Muscle layer of duodenum (tissue), 2 donors: ENCODE measurements around the gene UGT1A1.

Experiments used
- H3K27ac ChIP-seq: one replicate; pipeline ENCODE4 v1.7.0; 2013; ENCODE audit warnings: mild to moderate bottlenecking, low read length
- H3K27me3 ChIP-seq: one replicate; pipeline ENCODE4 v1.7.0; 2013; ENCODE audit warnings: low read depth, mild to moderate bottlenecking, control low read depth, low read length
- H3K36me3 ChIP-seq, 2 donors: one replicate each; pipeline ENCODE4 v1.7.0; 2013; ENCODE audit warnings: low read length in 2 of 2, control low read depth in 1 of 2, mild to moderate bottlenecking in 1 of 2; ENCODE audit not compliant: insufficient read depth in 2 of 2, control insufficient read depth in 1 of 2
- H3K4me1 ChIP-seq, 2 donors: one replicate each; pipeline ENCODE4 v1.7.0; 2013; ENCODE audit warnings: low read length in 2 of 2, mild to moderate bottlenecking in 2 of 2, control low read depth in 1 of 2, moderate library complexity in 1 of 2; ENCODE audit not compliant: insufficient read depth in 2 of 2, control insufficient read depth in 1 of 2
- H3K4me3 ChIP-seq, 2 donors: one replicate each; pipeline ENCODE4 v1.7.0; 2013; ENCODE audit warnings: low read length in 2 of 2, low read depth in 1 of 2, mild to moderate bottlenecking in 1 of 2
- H3K9me3 ChIP-seq, 2 donors: one replicate each; pipeline ENCODE4 v1.7.0; 2013; ENCODE audit warnings: low read length in 2 of 2, control low read depth in 1 of 2, mild to moderate bottlenecking in 1 of 2; ENCODE audit not compliant: control insufficient read depth in 1 of 2
- donor health status: healthy.

Gene UGT1A1

GRCh38 chr2:233820774-233821105 is 60.7 kb downstream of the UGT1A1 start:
- H3K9me3 ChIP-seq: no peaks in the 10 kb centered on the region

GRCh38 chr2:233821196-233821595 is 61.1 kb downstream of the UGT1A1 start:
- Histone ChIP-seq H3K36me3 (no peaks in the 10 kb centered on the region), H3K27ac (no peak overlapping the region), H3K27me3 (no peaks in the 10 kb centered on the region), H3K4me3 (no peak overlapping the region), H3K9me3 (no peaks in the 10 kb centered on the region), H3K4me1 (no peaks in the 10 kb centered on the region)

More at GRCh38 chr2:233820774-233821105, 60.7 kb downstream of the UGT1A1 start:
- no peak overlapping the region for H3K27ac ChIP-seq
- H3K36me3 ChIP-seq: no peaks in the 10 kb centered on the region
- no peaks in the 10 kb centered on the region for H3K27me3 ChIP-seq
- no peaks in the 10 kb centered on the region for H3K4me1 ChIP-seq
- H3K4me3 ChIP-seq: no peak overlapping the region

GRCh38 chr2:233821709-233822100 is 61.6 kb downstream of the UGT1A1 start:
- no peaks in the 10 kb centered on the region for H3K36me3 ChIP-seq
- H3K4me3 ChIP-seq: no peak overlapping the region
- H3K9me3 ChIP-seq: no peaks in the 10 kb centered on the region
- no peaks in the 10 kb centered on the region for H3K27me3 ChIP-seq
- no peak overlapping the region for H3K27ac ChIP-seq
- no peaks in the 10 kb centered on the region for H3K4me1 ChIP-seq

GRCh38 chr2:233822101-233822771 is 62.2 kb downstream of the UGT1A1 start:
- no peaks in the 10 kb centered on the region for H3K4me1 ChIP-seq
- H3K27me3 ChIP-seq: no peaks in the 10 kb centered on the region

More at GRCh38 chr2:233822101-233822771, 62.2 kb downstream of the UGT1A1 start:
- H3K27ac ChIP-seq: no peak overlapping the region
- no peaks in the 10 kb centered on the region for H3K36me3 ChIP-seq
- no peak overlapping the region for H3K4me3 ChIP-seq
- no peaks in the 10 kb centered on the region for H3K9me3 ChIP-seq
